ENCODE data around the gene LRRN2.

- no peak for TF ChIP-seq CTCF (IDR thresholded peaks at IDR 0.05; ENCODE audit: poor library complexity, severe bottlenecking)
- TF ChIP-seq TAF1 (IDR thresholded peaks at IDR 0.05; ENCODE audit: low read depth) = no peak
These were observed 112.3 kb downstream of the LRRN2 start for GRCh38 chr1:204572923-204573922.
